Neuronal stem cell (in vitro differentiated cells): ENCODE measurements around the gene KRTAP9-1.

ENCODE experiments used
- DNase-seq: peaks from one replicate; pipeline ENCODE4 v3.0.0-alpha.2; 2013; ENCODE audit warnings: low spot score
- H2AFZ ChIP-seq: one replicate; pipeline ENCODE4 v1.6.1; 2013; ENCODE audit warnings: mild to moderate bottlenecking, low read length, inconsistent platforms
- H2AK5ac ChIP-seq: 2 replicates; pipeline ENCODE4 v1.6.1; 2013; ENCODE audit warnings: low read depth, mild to moderate bottlenecking, inconsistent platforms, low read length, moderate library complexity, mixed read lengths
- H2BK120ac ChIP-seq: 2 replicates; pipeline ENCODE4 v1.6.1; 2013; ENCODE audit warnings: low read depth, mild to moderate bottlenecking, inconsistent platforms, low read length, moderate library complexity, mixed read lengths
- H2BK12ac ChIP-seq: one replicate; pipeline ENCODE4 v1.6.1; 2013; ENCODE audit warnings: low read length, inconsistent platforms
- H2BK15ac ChIP-seq: 2 replicates; pipeline ENCODE4 v1.6.1; 2013; ENCODE audit warnings: mild to moderate bottlenecking, low read length, inconsistent platforms, mixed read lengths
- H2BK5ac ChIP-seq: one replicate; pipeline ENCODE4 v1.6.1; 2013; ENCODE audit warnings: inconsistent platforms, mild to moderate bottlenecking, low read length, moderate library complexity
- H3K14ac ChIP-seq: one replicate; pipeline ENCODE4 v1.6.1; 2013; ENCODE audit warnings: low read length, inconsistent platforms
- H3K18ac ChIP-seq: 2 replicates; pipeline ENCODE4 v1.6.1; 2013; ENCODE audit warnings: low read length, inconsistent platforms
- H3K23ac ChIP-seq: 2 replicates; pipeline ENCODE4 v1.6.1; 2013; ENCODE audit warnings: low read depth, mild to moderate bottlenecking, mixed read lengths, low read length, inconsistent platforms; ENCODE audit not compliant: poor library complexity
- H3K27ac ChIP-seq: replicated peaks from 3 replicates; pipeline ENCODE4 v1.5.1; 2013; ENCODE audit warnings: low read length, inconsistent platforms
- H3K27me3 ChIP-seq, 3 experiments: 2 replicates each; pipeline ENCODE4 v1.6.1; 2013; ENCODE audit warnings: low read length in 3 of 3, mild to moderate bottlenecking in 2 of 3, inconsistent platforms in 1 of 3, low read depth in 1 of 3, mixed read lengths in 1 of 3, moderate library complexity in 1 of 3; ENCODE audit not compliant: control insufficient read depth in 3 of 3, insufficient read depth in 3 of 3
- H3K36me3 ChIP-seq, 2 donors: replicated peaks in 1 of 2; 2 replicates each; pipeline ENCODE4 v1.6.1; 2013; ENCODE audit warnings: low read length in 2 of 2; ENCODE audit not compliant: control insufficient read depth in 2 of 2, insufficient read depth in 2 of 2
- H3K4ac ChIP-seq: 2 replicates; pipeline ENCODE4 v1.6.1; 2013; ENCODE audit warnings: inconsistent platforms, mild to moderate bottlenecking, low read length, moderate library complexity
- H3K4me1 ChIP-seq, 2 donors: 1 replicate in 1 of 2; 2 replicates in 1 of 2; pipeline ENCODE4 v1.6.1; 2013; ENCODE audit warnings: low read length in 2 of 2, low read depth in 1 of 2; ENCODE audit not compliant: control insufficient read depth in 2 of 2, insufficient read depth in 1 of 2
- H3K4me2 ChIP-seq: one replicate; pipeline ENCODE4 v1.6.1; 2013; ENCODE audit warnings: mild to moderate bottlenecking, low read length, inconsistent platforms; ENCODE audit not compliant: insufficient read depth, poor library complexity, severe bottlenecking
- H3K4me3 ChIP-seq, 2 donors: 2 replicates each; pipeline ENCODE4 v1.5.1; 2013; ENCODE audit warnings: low read length in 2 of 2, mild to moderate bottlenecking in 2 of 2, inconsistent platforms in 1 of 2, moderate library complexity in 1 of 2
- H3K79me1 ChIP-seq: one replicate; pipeline ENCODE4 v1.6.1; 2013; ENCODE audit warnings: low read depth, mild to moderate bottlenecking, inconsistent platforms, low read length, moderate library complexity
- H3K9ac ChIP-seq: one replicate; pipeline ENCODE4 v1.6.1; 2013; ENCODE audit warnings: mild to moderate bottlenecking, low read depth, low read length, inconsistent platforms; ENCODE audit not compliant: poor library complexity
- H3K9me3 ChIP-seq, 2 donors: replicated peaks in 1 of 2; 2 replicates each; pipeline versions ENCODE3 to v1.6.1; 2013; ENCODE audit warnings: low read length in 2 of 2, mild to moderate bottlenecking in 2 of 2, inconsistent platforms in 1 of 2, low read depth in 1 of 2, mixed read lengths in 1 of 2, moderate library complexity in 1 of 2; ENCODE audit not compliant: control insufficient read depth in 2 of 2, insufficient read depth in 1 of 2
- H4K8ac ChIP-seq: one replicate; pipeline ENCODE4 v1.6.1; 2013; ENCODE audit warnings: low read depth, mild to moderate bottlenecking, inconsistent platforms, low read length, moderate library complexity
- H4K91ac ChIP-seq: one replicate; pipeline ENCODE4 v1.6.1; 2013; ENCODE audit warnings: low read length, low read depth, mild to moderate bottlenecking, inconsistent platforms; ENCODE audit not compliant: poor library complexity
- WGBS, 2 donors: extraction: QIAGEN DNeasy Blood & Tissue Kit; methylation state at CpG; one replicate each; pipeline ENCODE4 v1.1.7; 2013; ENCODE audit warnings: missing lambda C conversion rate in 2 of 2, mixed read lengths in 1 of 2; ENCODE audit not compliant: insufficient read length in 2 of 2, insufficient replicate concordance in 1 of 2; ENCODE audit errors: extremely low coverage in 2 of 2; 5-methylcytosine and 5-hydroxymethylcytosine counted together

The KRTAP9-1 gene

DNA sequence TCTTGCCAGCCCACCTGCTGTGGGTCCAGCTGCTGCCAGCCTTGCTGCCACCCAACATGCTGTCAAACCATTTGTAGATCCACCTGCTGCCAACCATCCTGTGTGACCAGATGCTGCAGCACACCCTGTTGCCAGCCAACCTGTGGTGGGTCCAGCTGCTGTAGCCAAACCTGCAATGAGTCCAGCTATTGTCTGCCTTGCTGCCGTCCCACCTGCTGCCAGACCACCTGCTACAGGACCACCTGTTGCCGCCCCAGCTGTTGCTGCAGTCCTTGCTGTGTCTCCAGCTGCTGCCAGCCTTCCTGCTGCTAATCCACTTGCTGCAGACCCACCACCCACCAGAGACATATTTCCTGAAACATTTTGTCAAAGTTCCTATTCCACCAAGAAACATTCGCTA, 641 bp downstream of the KRTAP9-1 start:
- WGBS, 2 donors: no CpG with 5 or more reads among the region's 3 CpGs
- no peak for DNase-seq

DNA sequence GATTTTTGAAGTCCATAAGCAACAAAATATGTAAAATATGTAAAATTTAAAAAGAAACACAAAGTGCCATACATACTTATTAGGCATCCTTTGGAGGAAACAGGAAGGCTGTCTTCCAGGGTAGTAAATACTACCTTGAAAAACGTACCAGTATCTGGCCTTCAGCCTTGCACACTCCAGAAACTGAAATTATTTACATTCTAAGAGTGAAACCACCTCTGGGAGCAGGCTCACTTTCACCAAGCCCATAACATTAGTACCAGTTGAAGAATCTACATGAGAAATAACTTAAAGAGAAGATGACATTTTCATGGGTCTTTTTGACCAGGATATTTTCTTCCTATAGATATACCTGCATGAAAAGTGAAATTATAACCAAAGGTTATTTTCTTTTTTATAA, 6.4 kb downstream of the KRTAP9-1 start:
- Histone ChIP-seq H3K9me3 (no peaks in the 10 kb centered on the region), H3K79me1 (no peaks in the 10 kb centered on the region), H3K27me3 (no peaks in the 10 kb centered on the region), H3K27ac (no peak overlapping the region), H2AK5ac (no peak overlapping the region), H3K4me1 (no peaks in the 10 kb centered on the region), H4K8ac (no peak overlapping the region), H2BK12ac (no peak overlapping the region), H3K23ac (no peak overlapping the region), H4K91ac (no peak overlapping the region), H2BK15ac (no peak overlapping the region), H3K14ac (no peak overlapping the region), H3K36me3 (no peaks in the 10 kb centered on the region), H3K18ac (no peak overlapping the region), H3K9ac (no peak overlapping the region), H2AFZ (no peak overlapping the region), H3K4me2 (no peak overlapping the region), H3K4ac (no peak overlapping the region), H3K4me3 (no peak overlapping the region), H2BK5ac (no peak overlapping the region), H2BK120ac (no peak overlapping the region)
- no peak for DNase-seq
- no CpG with 5 or more reads among the region's 1 CpG for WGBS, 2 donors

More for the DNA sequence above, 641 bp downstream of the KRTAP9-1 start:
- no peak overlapping the region for H3K4ac ChIP-seq
- H4K8ac ChIP-seq: no peak overlapping the region
- H3K27ac ChIP-seq: no peak overlapping the region
- peak overlapping the region in 1 of 2 donors; percentile 64 for H3K4me3 ChIP-seq
- peak overlapping the region; percentile 51 for H2BK15ac ChIP-seq
- H2BK12ac ChIP-seq: no peak overlapping the region
- no peak overlapping the region for H2BK120ac ChIP-seq
- peak overlapping the region; percentile 2 for H3K9ac ChIP-seq
- no peak overlapping the region for H3K4me2 ChIP-seq
- H4K91ac ChIP-seq: no peak overlapping the region
- H3K18ac ChIP-seq: peak overlapping the region; percentile 61
- peak overlapping the region; percentile 82 for H3K14ac ChIP-seq
- H2AK5ac ChIP-seq: peak overlapping the region; percentile 71
- H3K27me3 ChIP-seq: no peaks in the 10 kb centered on the region
- H2AFZ ChIP-seq: no peak overlapping the region
- H2BK5ac ChIP-seq: no peak overlapping the region
- H3K23ac ChIP-seq: peak overlapping the region; percentile 69
- no peaks in the 10 kb centered on the region for H3K9me3 ChIP-seq
- no peaks in the 10 kb centered on the region for H3K36me3 ChIP-seq
- H3K4me1 ChIP-seq: peaks cover 0 to 2% of the 10 kb centered on the region in 2 donors
- H3K79me1 ChIP-seq: no peaks in the 10 kb centered on the region

DNA sequence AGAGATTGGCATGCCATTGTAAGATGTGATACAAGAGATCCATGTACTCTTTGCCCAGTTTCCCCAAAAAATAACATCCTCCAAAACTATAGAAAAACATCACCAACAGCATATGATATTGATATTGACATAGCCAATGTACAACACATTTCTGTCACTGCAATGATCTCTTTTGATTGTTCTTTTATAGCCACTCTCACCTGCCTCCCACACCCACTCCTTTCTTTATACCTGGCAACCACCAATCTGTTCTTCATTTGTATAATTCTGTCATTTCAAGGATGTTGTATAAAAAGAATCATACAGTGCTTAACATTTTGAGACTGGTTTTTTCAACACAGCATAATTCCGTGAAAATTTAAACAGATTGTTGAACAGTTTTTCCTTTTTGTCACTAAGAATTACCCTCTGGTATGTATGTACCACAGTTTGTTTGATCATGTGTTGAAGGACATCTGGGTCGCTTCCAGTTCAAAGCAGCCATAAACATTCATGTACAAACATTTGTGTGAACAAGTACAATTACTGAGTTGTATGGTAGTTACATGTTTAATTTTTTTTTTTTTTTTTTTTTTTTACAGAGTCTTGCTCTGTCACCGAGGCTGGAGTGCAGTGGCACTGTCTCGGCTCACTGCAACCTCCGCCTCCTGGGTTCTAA, 9.9 kb downstream of the KRTAP9-1 start:
- DNase-seq: no peak
- Histone ChIP-seq H3K27ac (no peak overlapping the region), H2BK5ac (no peak overlapping the region), H3K4me2 (no peak overlapping the region), H3K18ac (no peak overlapping the region), H3K27me3 (no peaks in the 10 kb centered on the region), H4K8ac (no peak overlapping the region), H3K9ac (no peak overlapping the region), H2BK12ac (no peak overlapping the region), H2BK15ac (no peak overlapping the region), H4K91ac (no peak overlapping the region), H3K4me1 (no peaks in the 10 kb centered on the region), H3K9me3 (no peaks in the 10 kb centered on the region), H2AK5ac (no peak overlapping the region), H3K36me3 (no peaks in the 10 kb centered on the region), H2AFZ (no peak overlapping the region), H3K79me1 (no peaks in the 10 kb centered on the region), H3K4me3 (no peak overlapping the region), H3K23ac (no peak overlapping the region), H3K4ac (no peak overlapping the region), H3K14ac (no peak overlapping the region), H2BK120ac (no peak overlapping the region)
- no CpG with 5 or more reads among the region's 5 CpGs for WGBS, 2 donors

DNA sequence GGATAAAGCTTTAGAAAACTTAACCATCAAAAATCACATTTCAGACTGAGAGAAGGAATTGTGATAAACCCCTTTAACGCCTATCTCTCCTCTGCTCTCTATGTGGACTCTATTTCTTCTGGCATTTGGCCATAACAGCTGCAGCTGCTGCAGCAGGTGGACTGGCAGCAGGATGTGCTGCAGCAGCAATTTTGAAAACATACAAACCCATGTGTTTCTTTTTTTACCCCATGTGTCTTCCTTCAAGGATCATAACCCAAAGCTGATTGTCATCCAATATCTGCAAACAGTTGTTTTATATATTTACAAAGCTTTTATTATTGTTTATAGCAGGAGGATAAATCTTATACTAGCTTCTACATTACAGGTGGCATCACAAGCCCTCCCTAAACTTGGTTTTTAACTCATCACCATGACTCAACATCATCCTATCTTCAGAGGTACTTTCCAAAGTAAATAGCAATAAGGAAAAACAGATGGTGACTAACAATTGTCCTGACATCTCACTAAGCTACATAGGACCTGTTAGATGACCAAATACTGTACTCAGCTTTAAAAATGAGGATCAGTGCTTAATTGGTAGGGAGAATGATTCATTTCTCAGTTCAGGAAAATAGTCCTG, 22.3 kb downstream of the KRTAP9-1 start:
- Histone ChIP-seq H2AFZ (no peak overlapping the region), H2BK120ac (no peak overlapping the region), H3K18ac (no peak overlapping the region), H3K36me3 (no peaks in the 10 kb centered on the region), H2BK15ac (no peak overlapping the region), H3K4ac (no peak overlapping the region), H3K79me1 (no peaks in the 10 kb centered on the region), H2AK5ac (no peak overlapping the region), H4K8ac (no peak overlapping the region), H3K27ac (no peak overlapping the region), H4K91ac (no peak overlapping the region), H3K23ac (no peak overlapping the region), H2BK5ac (no peak overlapping the region), H3K14ac (no peak overlapping the region), H3K9ac (no peak overlapping the region), H3K27me3 (no peaks in the 10 kb centered on the region), H3K4me2 (no peak overlapping the region), H2BK12ac (no peak overlapping the region), H3K4me3 (no peak overlapping the region), H3K9me3 (no peaks in the 10 kb centered on the region), H3K4me1 (peaks cover 0 to 2% of the 10 kb centered on the region in 2 donors)
- WGBS, 2 donors: no CpG with 5 or more reads among the region's 1 CpG
- no peak for DNase-seq
